ENCODE data around the gene SAMD10. TPM values are rescaled to one million over a fixed set of nuclear protein-coding genes. Genes with fewer than 3 reads are reported as not detected.

Gene SAMD10
- total and polyA plus RNA-seq, 2 donors (not counting 1 experiment from before 2014, with no cell fraction given) = 0.37 to 0.99 TPM

GRCh38 chr20:63952769-63953168, 26.7 kb downstream of the SAMD10 start:
- no peak for DNase-seq (ENCODE audit: low read depth in 2 of 2)
- Histone ChIP-seq H2AFZ (ENCODE audit: low read length) (no peak overlapping the region), H3K36me3 (ENCODE audit: control insufficient read depth, insufficient read depth, low read length) (peaks cover 7% of the 10 kb centered on the region), H3K27ac (ENCODE audit: insufficient read depth, low read length) (no peak overlapping the region), H3K9ac (ENCODE audit: insufficient read depth, low read length) (no peak overlapping the region), H4K20me1 (ENCODE audit: control insufficient read depth, extremely low read depth, insufficient read depth, low read length) (no peaks in the 10 kb centered on the region), H3K79me2 (ENCODE audit: control insufficient read depth, insufficient read depth, low read length) (peaks cover 62% of the 10 kb centered on the region), H3K4me1 (ENCODE audit: control insufficient read depth, extremely low read depth, insufficient read depth, low read length) (peaks cover 45% of the 10 kb centered on the region), H3K27me3 (ENCODE audit: control insufficient read depth, insufficient read depth, low read length) (no peaks in the 10 kb centered on the region), H3K9me3 (ENCODE audit: control insufficient read depth, insufficient read depth, low read depth, low read length) (no peaks in the 10 kb centered on the region), H3K4me2 (ENCODE audit: extremely low read depth, insufficient read depth, low read length) (no peak overlapping the region), H3K4me3 (replicated peaks in 1 of 4; ENCODE audit: control extremely low read depth in 1 of 4, insufficient read depth in 1 of 4, low read depth in 3 of 4, low read length in 4 of 4) (no peak overlapping the region)
- TF ChIP-seq EZH2 (IDR thresholded peaks at IDR 0.05; ENCODE audit: low read length, missing control alignments) (no peak), CTCF (conservative IDR thresholded peaks at IDR 0.05 in 1 of 2, IDR thresholded peaks at IDR 0.05 in 1 of 2; ENCODE audit: low read depth in 1 of 2, low read length in 2 of 2) (no peak)

- Histone ChIP-seq H3K27me3 (ENCODE audit: control insufficient read depth, insufficient read depth, low read length) (no peaks in the 10 kb centered on the region), H3K4me1 (ENCODE audit: control insufficient read depth, extremely low read depth, insufficient read depth, low read length) (peaks cover 40% of the 10 kb centered on the region), H3K79me2 (ENCODE audit: control insufficient read depth, insufficient read depth, low read length) (peaks cover 68% of the 10 kb centered on the region), H3K9me3 (ENCODE audit: control insufficient read depth, insufficient read depth, low read depth, low read length) (no peaks in the 10 kb centered on the region), H3K4me2 (ENCODE audit: extremely low read depth, insufficient read depth, low read length) (no peak overlapping the region), H4K20me1 (ENCODE audit: control insufficient read depth, extremely low read depth, insufficient read depth, low read length) (no peaks in the 10 kb centered on the region), H3K27ac (ENCODE audit: insufficient read depth, low read length) (no peak overlapping the region), H3K36me3 (ENCODE audit: control insufficient read depth, insufficient read depth, low read length) (peaks cover 7% of the 10 kb centered on the region), H3K4me3 (replicated peaks in 1 of 4; ENCODE audit: control extremely low read depth in 1 of 4, insufficient read depth in 1 of 4, low read depth in 3 of 4, low read length in 4 of 4) (no peak overlapping the region), H3K9ac (ENCODE audit: insufficient read depth, low read length) (no peak overlapping the region), H2AFZ (ENCODE audit: low read length) (no peak overlapping the region)
- no peak for DNase-seq (ENCODE audit: low read depth in 2 of 2)
- TF ChIP-seq EZH2 (IDR thresholded peaks at IDR 0.05; ENCODE audit: low read length, missing control alignments) = no peak
- no peak for TF ChIP-seq CTCF (conservative IDR thresholded peaks at IDR 0.05 in 1 of 2, IDR thresholded peaks at IDR 0.05 in 1 of 2; ENCODE audit: low read depth in 1 of 2, low read length in 2 of 2)
These were observed 27.3 kb downstream of the SAMD10 start for GRCh38 chr20:63952210-63952535.

GRCh38 chr20:63951398-63952209, 27.8 kb downstream of the SAMD10 start:
- Histone ChIP-seq H3K36me3 (ENCODE audit: control insufficient read depth, insufficient read depth, low read length) (peaks cover 7% of the 10 kb centered on the region), H4K20me1 (ENCODE audit: control insufficient read depth, extremely low read depth, insufficient read depth, low read length) (no peaks in the 10 kb centered on the region), H3K4me3 (replicated peaks in 1 of 4; ENCODE audit: control extremely low read depth in 1 of 4, insufficient read depth in 1 of 4, low read depth in 3 of 4, low read length in 4 of 4) (no peak overlapping the region), H3K9me3 (ENCODE audit: control insufficient read depth, insufficient read depth, low read depth, low read length) (no peaks in the 10 kb centered on the region), H3K27ac (ENCODE audit: insufficient read depth, low read length) (no peak overlapping the region), H3K4me1 (ENCODE audit: control insufficient read depth, extremely low read depth, insufficient read depth, low read length) (peaks cover 40% of the 10 kb centered on the region), H3K4me2 (ENCODE audit: extremely low read depth, insufficient read depth, low read length) (no peak overlapping the region), H3K9ac (ENCODE audit: insufficient read depth, low read length) (no peak overlapping the region), H3K27me3 (ENCODE audit: control insufficient read depth, insufficient read depth, low read length) (no peaks in the 10 kb centered on the region), H3K79me2 (ENCODE audit: control insufficient read depth, insufficient read depth, low read length) (peaks cover 70% of the 10 kb centered on the region), H2AFZ (ENCODE audit: low read length) (no peak overlapping the region)
- TF ChIP-seq CTCF (conservative IDR thresholded peaks at IDR 0.05 in 1 of 2, IDR thresholded peaks at IDR 0.05 in 1 of 2; ENCODE audit: low read depth in 1 of 2, low read length in 2 of 2) = no peak
- TF ChIP-seq EZH2 (IDR thresholded peaks at IDR 0.05; ENCODE audit: low read length, missing control alignments) = no peak
- DNase-seq (ENCODE audit: low read depth in 2 of 2) = no peak

All from fibroblast of lung (primary cell).